H1 (cell line): ENCODE measurements around the gene MORN5. TPM values are rescaled to one million over a fixed set of nuclear protein-coding genes. Genes with fewer than 3 reads are reported as not detected.

Experiments
- ATF2 ChIP-seq: IDR thresholded peaks from 2 replicates; pipeline ENCODE4 v1.6.1; 2012; ENCODE audit warnings: low read length, inconsistent platforms
- CHD7 ChIP-seq: fragments of 300-600 bp; sonication (generic); IDR thresholded peaks from 2 replicates; pipeline ENCODE4 v1.7.1; 2012; ENCODE audit warnings: low read length, moderate library complexity, mild to moderate bottlenecking, inconsistent platforms; ENCODE audit not compliant: insufficient replicate concordance
- CTBP2 ChIP-seq: IDR thresholded peaks from 2 replicates; pipeline ENCODE4 v1.7.0; 2011; ENCODE audit warnings: borderline replicate concordance, mild to moderate bottlenecking, moderate library complexity, mixed read lengths, low read length; ENCODE audit not compliant: insufficient read depth, insufficient read length
- polyA plus RNA-seq, 7 experiments: library from polyadenylated mRNA; depleted of rRNA in 3 of 7; stranded (reverse) in 5 of 7; unstranded in 2 of 7; fragments of >200 nt in 5 of 7; fragments of 200-250 nt in 2 of 7; gene quantifications; 1 replicate in 5 of 7; 2 replicates in 1 of 7; 4 replicates in 1 of 7; pipeline versions ENCODE4 v1.2.1 to v1.2.3, GENCODE V29; 2011 to 2013; ENCODE audit warnings: missing spikeins in 2 of 7, mixed read lengths in 2 of 7
- total RNA-seq: library from RNA; stranded (reverse); fragmentation: NEBNext Ultra II Directional; extraction: Animal tissue kit (Norgen Biotek cat#: 25700); gene quantifications from 2 replicates; pipeline ENCODE4 v1.2.1, GENCODE V29; 2021

The MORN5 gene
- total and polyA plus RNA-seq, 2 of the 8 experiments (the other 6 are each of a cell fraction or from before 2014, with no cell fraction given), result not detected

GRCh38 chr9:122225312-122226141, 65.8 kb downstream of the MORN5 start (continued):
- no peak for TF ChIP-seq CHD7
- no peak for TF ChIP-seq ATF2
- TF ChIP-seq CTBP2, result no peak
